H9 (cell line): Measurements from ENCODE around the gene PCBP1. TPM values are rescaled to one million over a fixed set of nuclear protein-coding genes. Genes with fewer than 3 reads are reported as not detected.

Experiments used
- DNase-seq: peaks from one replicate; pipeline ENCODE4 v3.0.0-alpha.2; 2017
- H2AFZ ChIP-seq: one replicate; pipeline ENCODE4 v1.6.1; 2013; ENCODE audit warnings: mild to moderate bottlenecking, low read length, control low read depth, moderate library complexity
- H2AK5ac ChIP-seq: 2 replicates; pipeline ENCODE4 v1.6.1; 2013; ENCODE audit warnings: low read length, control low read depth, mixed read lengths; ENCODE audit not compliant: insufficient read length
- H2BK120ac ChIP-seq: one replicate; pipeline ENCODE4 v1.6.1; 2013; ENCODE audit warnings: low read depth, mild to moderate bottlenecking, low read length, control low read depth, inconsistent platforms; ENCODE audit not compliant: poor library complexity, severe bottlenecking
- H2BK12ac ChIP-seq: 2 replicates; pipeline ENCODE4 v1.6.1; 2013; ENCODE audit warnings: low read length, control low read depth, mixed read lengths, low read depth; ENCODE audit not compliant: insufficient read length
- H2BK15ac ChIP-seq: 2 replicates; pipeline ENCODE4 v1.6.1; 2013; ENCODE audit warnings: low read depth, low read length, control low read depth
- H2BK20ac ChIP-seq: one replicate; pipeline ENCODE4 v1.6.1; 2013; ENCODE audit warnings: low read depth, mild to moderate bottlenecking, low read length, control low read depth, inconsistent platforms; ENCODE audit not compliant: poor library complexity, severe bottlenecking
- H2BK5ac ChIP-seq: 2 replicates; pipeline ENCODE4 v1.6.1; 2013; ENCODE audit warnings: low read length, control low read depth, mixed read lengths; ENCODE audit not compliant: insufficient read length
- H3K14ac ChIP-seq: 2 replicates; pipeline ENCODE4 v1.6.1; 2013; ENCODE audit warnings: low read length, control low read depth; ENCODE audit not compliant: insufficient read depth
- H3K18ac ChIP-seq: 2 replicates; pipeline ENCODE4 v1.6.1; 2013; ENCODE audit warnings: low read depth, mild to moderate bottlenecking, mixed read lengths, low read length, control low read depth; ENCODE audit not compliant: insufficient read length
- H3K23ac ChIP-seq: 2 replicates; pipeline ENCODE4 v1.6.1; 2013; ENCODE audit warnings: low read length, control low read depth, mixed read lengths, low read depth; ENCODE audit not compliant: insufficient read length
- H3K23me2 ChIP-seq: 2 replicates; pipeline ENCODE4 v1.6.1; 2013; ENCODE audit warnings: low read depth, mild to moderate bottlenecking, mixed read lengths, low read length, control low read depth; ENCODE audit not compliant: insufficient read length, poor library complexity, severe bottlenecking
- H3K27ac ChIP-seq: 2 replicates; pipeline ENCODE4 v1.5.1; 2013; ENCODE audit warnings: low read length, control low read depth, mixed read lengths, low read depth; ENCODE audit not compliant: insufficient read length
- H3K27me3 ChIP-seq: 2 replicates; pipeline ENCODE4 v1.6.1; 2013; ENCODE audit warnings: low read length, control low read depth, inconsistent platforms; ENCODE audit not compliant: insufficient read depth
- H3K4ac ChIP-seq: 2 replicates; pipeline ENCODE4 v1.6.1; 2013; ENCODE audit warnings: low read depth, mild to moderate bottlenecking, control low read depth, inconsistent platforms, low read length, moderate library complexity
- H3K4me1 ChIP-seq: 2 replicates; pipeline ENCODE4 v1.6.1; 2013; ENCODE audit warnings: low read length, control low read depth, inconsistent platforms; ENCODE audit not compliant: insufficient read depth
- H3K4me2 ChIP-seq: 2 replicates; pipeline ENCODE4 v1.6.1; 2013; ENCODE audit warnings: low read length, control low read depth, mixed read lengths; ENCODE audit not compliant: insufficient read length, insufficient read depth
- H3K56ac ChIP-seq: 2 replicates; pipeline ENCODE4 v1.6.1; 2013; ENCODE audit warnings: low read depth, mild to moderate bottlenecking, mixed read lengths, low read length, control low read depth; ENCODE audit not compliant: insufficient read length
- H3K79me1 ChIP-seq: 2 replicates; pipeline ENCODE4 v1.6.1; 2013; ENCODE audit warnings: low read depth, mild to moderate bottlenecking, moderate library complexity, low read length, control low read depth, inconsistent platforms; ENCODE audit not compliant: insufficient read depth, poor library complexity, severe bottlenecking
- H3K79me2 ChIP-seq: 2 replicates; pipeline ENCODE4 v1.6.1; 2013; ENCODE audit warnings: low read length, control low read depth, inconsistent platforms; ENCODE audit not compliant: insufficient read depth
- H3K9ac ChIP-seq: 2 replicates; pipeline ENCODE4 v1.6.1; 2013; ENCODE audit warnings: low read length, control low read depth, mixed read lengths; ENCODE audit not compliant: insufficient read length; ENCODE audit errors: extremely low read depth
- H3K9me3 ChIP-seq: one replicate; pipeline ENCODE4 v1.6.1; 2013; ENCODE audit warnings: low read depth, low read length, inconsistent platforms; ENCODE audit not compliant: control insufficient read depth
- H3T11ph ChIP-seq: one replicate; pipeline ENCODE4 v1.6.1; 2013; ENCODE audit warnings: mild to moderate bottlenecking, low read length, control low read depth, inconsistent platforms
- H4K20me1 ChIP-seq: one replicate; pipeline ENCODE4 v1.6.1; 2013; ENCODE audit not compliant: control insufficient read depth, insufficient read length, insufficient read depth
- H4K5ac ChIP-seq: 2 replicates; pipeline ENCODE4 v1.6.1; 2013; ENCODE audit warnings: low read depth, mild to moderate bottlenecking, mixed read lengths, low read length, control low read depth; ENCODE audit not compliant: insufficient read length
- H4K8ac ChIP-seq: replicated peaks from 2 replicates; pipeline ENCODE4 v1.6.1; 2013; ENCODE audit warnings: low read length, control low read depth, mixed read lengths, low read depth; ENCODE audit not compliant: insufficient read length
- H4K91ac ChIP-seq: 2 replicates; pipeline ENCODE4 v1.6.1; 2013; ENCODE audit warnings: low read depth, mild to moderate bottlenecking, moderate library complexity, mixed read lengths, low read length, control low read depth; ENCODE audit not compliant: insufficient read length
- H3K27ac Mint-ChIP-seq, 3 experiments: 2 replicates in 2 of 3; 3 replicates in 1 of 3; pipeline ENCODE4 v1.8.0; 2020 to 2021; ENCODE audit warnings: mixed read lengths in 3 of 3, mild to moderate bottlenecking in 1 of 3, moderate library complexity in 1 of 3
- H3K27me3 Mint-ChIP-seq: 2 replicates; pipeline ENCODE4 v1.8.0; 2021; ENCODE audit warnings: low read depth, mild to moderate bottlenecking, moderate library complexity, mixed read lengths
- H3K36me3 Mint-ChIP-seq, 3 experiments: 2 replicates in 2 of 3; 3 replicates in 1 of 3; pipeline ENCODE4 v1.8.0; 2020 to 2021; ENCODE audit warnings: low read depth in 3 of 3, mixed read lengths in 3 of 3; ENCODE audit not compliant: insufficient read depth in 1 of 3
- H3K4me1 Mint-ChIP-seq, 2 experiments: 2 replicates each; pipeline ENCODE4 v1.8.0; 2020; ENCODE audit warnings: mixed read lengths in 2 of 2
- H3K4me3 Mint-ChIP-seq, 2 experiments: 2 replicates in 1 of 2; 3 replicates in 1 of 2; pipeline ENCODE4 v1.8.0; 2020 to 2021; ENCODE audit warnings: mild to moderate bottlenecking in 2 of 2, mixed read lengths in 2 of 2, moderate library complexity in 1 of 2
- H3K9me3 Mint-ChIP-seq, 2 experiments: 2 replicates in 1 of 2; 3 replicates in 1 of 2; pipeline ENCODE4 v1.8.0; 2020; ENCODE audit warnings: mild to moderate bottlenecking in 2 of 2, mixed read lengths in 2 of 2, moderate library complexity in 1 of 2
- WGBS: extraction: QIAGEN DNeasy Blood & Tissue Kit; methylation state at CpG from one replicate; pipeline ENCODE4 v1.1.7; 2013; ENCODE audit warnings: missing lambda C conversion rate, low lambda C conversion rate, mixed read lengths; ENCODE audit not compliant: insufficient read length; ENCODE audit errors: extremely low coverage; 5-methylcytosine and 5-hydroxymethylcytosine counted together
- total RNA-seq: library from RNA; stranded (reverse); gene quantifications from 2 replicates; pipeline ENCODE4 v1.2.1, GENCODE V29; 2021
- TF ChIP-seq, protein P1 (sequence below): fragments of 200-600 bp; sonication (generic); conservative IDR thresholded peaks from 3 replicates; pipeline ENCODE4 v1.8.0; 2021; ENCODE audit warnings: antibody characterized with exemption, mild to moderate bottlenecking

PCBP1 gene
- total RNA-seq, 1 experiment from 2014 or later, result 457 TPM

- Mint-ChIP-seq H3K9me3 (no peaks in the 10 kb centered on the region; a peak in 1 of 5 replicates), H3K27me3 (no peaks in the 10 kb centered on the region), H3K4me3 (no peak overlapping the region), H3K27ac (peak overlapping the region; percentile 41 to 54 (median 53); a peak in 5 of 7 replicates), H3K36me3 (no peaks in the 10 kb centered on the region; a peak in 1 of 7 replicates), H3K4me1 (peaks cover 5 to 11% of the 10 kb centered on the region in 2 experiments)
- no peak overlapping the region for H3K23ac ChIP-seq
- no peaks in the 10 kb centered on the region for H3K79me2 ChIP-seq
- no peak overlapping the region for H2BK12ac ChIP-seq
- no peak overlapping the region for H2BK15ac ChIP-seq
- no peak overlapping the region for H4K8ac ChIP-seq
- H4K20me1 ChIP-seq, result no peaks in the 10 kb centered on the region
- H3K4ac ChIP-seq, result no peak overlapping the region
- H2BK120ac ChIP-seq, result no peak overlapping the region
- H2BK5ac ChIP-seq, result no peak overlapping the region
- H3K56ac ChIP-seq, result no peak overlapping the region
- no peaks in the 10 kb centered on the region for H3K23me2 ChIP-seq
- no peaks in the 10 kb centered on the region for H3K79me1 ChIP-seq
- TF ChIP-seq, protein P1, sequence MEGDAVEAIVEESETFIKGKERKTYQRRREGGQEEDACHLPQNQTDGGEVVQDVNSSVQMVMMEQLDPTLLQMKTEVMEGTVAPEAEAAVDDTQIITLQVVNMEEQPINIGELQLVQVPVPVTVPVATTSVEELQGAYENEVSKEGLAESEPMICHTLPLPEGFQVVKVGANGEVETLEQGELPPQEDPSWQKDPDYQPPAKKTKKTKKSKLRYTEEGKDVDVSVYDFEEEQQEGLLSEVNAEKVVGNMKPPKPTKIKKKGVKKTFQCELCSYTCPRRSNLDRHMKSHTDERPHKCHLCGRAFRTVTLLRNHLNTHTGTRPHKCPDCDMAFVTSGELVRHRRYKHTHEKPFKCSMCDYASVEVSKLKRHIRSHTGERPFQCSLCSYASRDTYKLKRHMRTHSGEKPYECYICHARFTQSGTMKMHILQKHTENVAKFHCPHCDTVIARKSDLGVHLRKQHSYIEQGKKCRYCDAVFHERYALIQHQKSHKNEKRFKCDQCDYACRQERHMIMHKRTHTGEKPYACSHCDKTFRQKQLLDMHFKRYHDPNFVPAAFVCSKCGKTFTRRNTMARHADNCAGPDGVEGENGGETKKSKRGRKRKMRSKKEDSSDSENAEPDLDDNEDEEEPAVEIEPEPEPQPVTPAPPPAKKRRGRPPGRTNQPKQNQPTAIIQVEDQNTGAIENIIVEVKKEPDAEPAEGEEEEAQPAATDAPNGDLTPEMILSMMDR, result no peak
- H3K18ac ChIP-seq, result no peak overlapping the region
- DNase-seq, result no peak
- H2BK20ac ChIP-seq, result no peak overlapping the region
- H3K4me1 ChIP-seq, result no peaks in the 10 kb centered on the region
- H3K14ac ChIP-seq, result no peak overlapping the region
- H3K9me3 ChIP-seq, result no peaks in the 10 kb centered on the region
- H3K27me3 ChIP-seq, result no peaks in the 10 kb centered on the region
- H3K4me2 ChIP-seq, result no peak overlapping the region
- no peak overlapping the region for H4K5ac ChIP-seq
- no peak overlapping the region for H3T11ph ChIP-seq
- H4K91ac ChIP-seq, result no peak overlapping the region
- H3K27ac ChIP-seq, result no peak overlapping the region
- H2AFZ ChIP-seq, result no peak overlapping the region
- H2AK5ac ChIP-seq, result no peak overlapping the region
- no CpG with 5 or more reads among the region's 5 CpGs for WGBS
- no peak overlapping the region for H3K9ac ChIP-seq
These were observed 7.9 kb downstream of the PCBP1 start for GRCh38 chr2:70094978-70095719.
